K562 (cell line): ENCODE measurements around the gene CDCA7. TPM values are rescaled to one million over a fixed set of nuclear protein-coding genes. Genes with fewer than 3 reads are reported as not detected.

Experiments used
- BCOR ChIP-seq: fragments of 450-650 bp; IDR thresholded peaks from 2 replicates; pipeline ENCODE4 v1.6.1; 2016
- BRCA1 ChIP-seq, 2 experiments: fragments of 450-650 bp in 1 of 2; sonication (generic) in 1 of 2; formaldehyde crosslinking in 1 of 2; IDR thresholded peaks; 2 replicates each; pipeline versions ENCODE4 v1.5.0 to v1.6.1; 2017 to 2020; ENCODE audit warnings: mild to moderate bottlenecking in 1 of 2, missing genetic modification reagents in 1 of 2
- HDAC2 ChIP-seq: fragments of 450-650 bp; IDR thresholded peaks from 2 replicates; pipeline ENCODE4 v1.6.1; 2016; ENCODE audit warnings: mild to moderate bottlenecking
- KLF13 ChIP-seq: fragments of 450-650 bp; IDR thresholded peaks from 2 replicates; pipeline ENCODE4 v1.6.1; 2016; ENCODE audit warnings: missing genetic modification characterization, low read depth, mild to moderate bottlenecking, missing compliant biosample characterization, moderate library complexity, borderline replicate concordance
- KLF6 ChIP-seq: fragments of 250-450 bp; sonication (Bioruptor Pico); IDR thresholded peaks from 2 replicates; pipeline ENCODE4 v1.4.0; 2020; ENCODE audit warnings: mild to moderate bottlenecking, moderate library complexity, borderline replicate concordance
- MXI1 ChIP-seq: IDR thresholded peaks from 2 replicates; pipeline ENCODE4 v1.6.1; 2011; ENCODE audit warnings: low read depth, mild to moderate bottlenecking, improper control_type of control experiment, low read length
- SMARCA5 ChIP-seq: fragments of 450-650 bp; IDR thresholded peaks from 2 replicates; pipeline ENCODE4 v1.6.1; 2016
- ZNF707 ChIP-seq: fragments of 250-450 bp; sonication (Bioruptor Pico); conservative IDR thresholded peaks from 2 replicates; pipeline ENCODE4 v1.8.0; 2022; ENCODE audit warnings: inconsistent platforms, mild to moderate bottlenecking, moderate library complexity
- polyA plus RNA-seq, 8 experiments: library from polyadenylated mRNA; depleted of rRNA in 4 of 8; stranded (reverse) in 5 of 8; unstranded in 3 of 8; fragments of >200 nt; fragmentation: Nextera tagmentation in 2 of 8; fragmentation: Illumina TruSeq in 1 of 8; extraction: Ambion mirVana in 2 of 8; extraction: Trizol in 1 of 8; gene quantifications; 2 replicates each; pipeline versions ENCODE4 v1.2.1 to v1.2.3, GENCODE V29; 2011 to 2014; ENCODE audit warnings: inconsistent platforms in 1 of 8, missing spikeins in 1 of 8
- total RNA-seq, 7 experiments: library from RNA; depleted of rRNA in 6 of 7; stranded (reverse); fragments of >200 nt in 6 of 7; fragmentation: Illumina TruSeq in 2 of 7; extraction: Trizol in 2 of 7; gene quantifications; 2 replicates each; pipeline versions ENCODE4 v1.2.1 to v1.2.3, GENCODE V29; 2011 to 2021; ENCODE audit warnings: low replicate concordance in 1 of 7
- TF ChIP-seq, protein P1 (sequence below), 2 experiments: fragments of 450-650 bp in 1 of 2; sonication (generic) in 1 of 2; formaldehyde crosslinking in 1 of 2; IDR thresholded peaks; 2 replicates each; pipeline versions ENCODE4 v1.7.1 to v1.9.0; 2016 to 2022; ENCODE audit warnings: inconsistent platforms in 1 of 2, mild to moderate bottlenecking in 1 of 2, missing genetic modification reagents in 1 of 2
- TF ChIP-seq, protein P2 (sequence below): fragments of 200-800 bp; sonication (Bioruptor generic); IDR thresholded peaks from 2 replicates; pipeline ENCODE4 v1.6.1; 2017; ENCODE audit warnings: missing genetic modification characterization, missing compliant biosample characterization
- TF ChIP-seq, protein P3 (sequence below), 2 experiments: fragments of 450-650 bp; conservative IDR thresholded peaks; 2 replicates each; pipeline ENCODE4 v1.6.1; 2017; ENCODE audit warnings: mild to moderate bottlenecking in 2 of 2, moderate library complexity in 2 of 2
- TF ChIP-seq, protein P4 (sequence below): IDR thresholded peaks from 2 replicates; pipeline ENCODE4 v1.6.1; 2016; ENCODE audit warnings: missing genetic modification characterization, missing compliant biosample characterization

CDCA7 gene
- total and polyA plus RNA-seq, 9 of the 15 experiments (the other 6 are each of a cell fraction or from before 2014, with no cell fraction given), result 28.5 to 122 (median 51.0) TPM

DNA sequence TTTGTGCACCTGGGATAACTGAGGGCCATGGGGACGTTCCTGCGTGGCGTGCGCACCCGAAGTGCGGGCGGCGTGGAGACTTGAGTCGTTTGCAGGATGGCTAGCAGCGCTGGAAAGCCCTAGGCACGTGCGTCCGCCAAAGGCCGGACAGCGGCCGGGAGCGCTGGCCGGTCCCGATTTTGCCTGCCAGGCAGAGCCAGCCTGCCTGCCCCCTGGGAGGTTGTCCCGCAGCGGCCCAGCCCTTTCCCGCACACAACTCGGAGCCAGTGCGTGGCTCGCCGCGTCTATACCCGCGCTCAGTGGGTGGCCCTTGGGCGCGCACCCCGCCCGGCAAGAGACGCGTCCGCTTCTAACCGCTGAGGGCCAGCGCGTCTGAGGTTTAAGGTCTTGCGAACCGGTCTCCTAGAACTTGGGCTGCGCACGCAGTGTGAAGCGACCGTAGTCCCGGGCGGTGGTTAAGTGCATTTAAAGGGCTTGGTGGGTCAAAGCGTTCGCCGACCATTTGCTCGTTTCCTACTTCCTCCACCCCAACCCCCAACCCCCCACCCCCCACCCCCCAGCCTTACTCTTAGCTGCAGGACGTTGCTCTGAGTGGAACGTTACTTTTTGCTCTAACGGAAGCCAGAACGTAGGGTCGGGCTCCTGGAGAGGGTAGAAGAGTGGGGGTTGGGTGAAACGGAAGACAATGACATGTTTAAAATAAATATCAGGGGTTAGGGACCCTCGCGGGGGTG is 627 bp downstream of the CDCA7 start (continued):
- TF ChIP-seq, protein P1, sequence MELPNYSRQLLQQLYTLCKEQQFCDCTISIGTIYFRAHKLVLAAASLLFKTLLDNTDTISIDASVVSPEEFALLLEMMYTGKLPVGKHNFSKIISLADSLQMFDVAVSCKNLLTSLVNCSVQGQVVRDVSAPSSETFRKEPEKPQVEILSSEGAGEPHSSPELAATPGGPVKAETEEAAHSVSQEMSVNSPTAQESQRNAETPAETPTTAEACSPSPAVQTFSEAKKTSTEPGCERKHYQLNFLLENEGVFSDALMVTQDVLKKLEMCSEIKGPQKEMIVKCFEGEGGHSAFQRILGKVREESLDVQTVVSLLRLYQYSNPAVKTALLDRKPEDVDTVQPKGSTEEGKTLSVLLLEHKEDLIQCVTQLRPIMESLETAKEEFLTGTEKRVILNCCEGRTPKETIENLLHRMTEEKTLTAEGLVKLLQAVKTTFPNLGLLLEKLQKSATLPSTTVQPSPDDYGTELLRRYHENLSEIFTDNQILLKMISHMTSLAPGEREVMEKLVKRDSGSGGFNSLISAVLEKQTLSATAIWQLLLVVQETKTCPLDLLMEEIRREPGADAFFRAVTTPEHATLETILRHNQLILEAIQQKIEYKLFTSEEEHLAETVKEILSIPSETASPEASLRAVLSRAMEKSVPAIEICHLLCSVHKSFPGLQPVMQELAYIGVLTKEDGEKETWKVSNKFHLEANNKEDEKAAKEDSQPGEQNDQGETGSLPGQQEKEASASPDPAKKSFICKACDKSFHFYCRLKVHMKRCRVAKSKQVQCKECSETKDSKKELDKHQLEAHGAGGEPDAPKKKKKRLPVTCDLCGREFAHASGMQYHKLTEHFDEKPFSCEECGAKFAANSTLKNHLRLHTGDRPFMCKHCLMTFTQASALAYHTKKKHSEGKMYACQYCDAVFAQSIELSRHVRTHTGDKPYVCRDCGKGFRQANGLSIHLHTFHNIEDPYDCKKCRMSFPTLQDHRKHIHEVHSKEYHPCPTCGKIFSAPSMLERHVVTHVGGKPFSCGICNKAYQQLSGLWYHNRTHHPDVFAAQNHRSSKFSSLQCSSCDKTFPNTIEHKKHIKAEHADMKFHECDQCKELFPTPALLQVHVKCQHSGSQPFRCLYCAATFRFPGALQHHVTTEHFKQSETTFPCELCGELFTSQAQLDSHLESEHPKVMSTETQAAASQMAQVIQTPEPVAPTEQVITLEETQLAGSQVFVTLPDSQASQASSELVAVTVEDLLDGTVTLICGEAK (IDR thresholded peaks at IDR 0.05), result no peak
- TF ChIP-seq, protein P1 (CRISPR knock-in tag; IDR thresholded peaks at IDR 0.05), result no peak
- TF ChIP-seq, protein P2, sequence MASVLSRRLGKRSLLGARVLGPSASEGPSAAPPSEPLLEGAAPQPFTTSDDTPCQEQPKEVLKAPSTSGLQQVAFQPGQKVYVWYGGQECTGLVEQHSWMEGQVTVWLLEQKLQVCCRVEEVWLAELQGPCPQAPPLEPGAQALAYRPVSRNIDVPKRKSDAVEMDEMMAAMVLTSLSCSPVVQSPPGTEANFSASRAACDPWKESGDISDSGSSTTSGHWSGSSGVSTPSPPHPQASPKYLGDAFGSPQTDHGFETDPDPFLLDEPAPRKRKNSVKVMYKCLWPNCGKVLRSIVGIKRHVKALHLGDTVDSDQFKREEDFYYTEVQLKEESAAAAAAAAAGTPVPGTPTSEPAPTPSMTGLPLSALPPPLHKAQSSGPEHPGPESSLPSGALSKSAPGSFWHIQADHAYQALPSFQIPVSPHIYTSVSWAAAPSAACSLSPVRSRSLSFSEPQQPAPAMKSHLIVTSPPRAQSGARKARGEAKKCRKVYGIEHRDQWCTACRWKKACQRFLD, result no peak; the same call in 1 of the 2 replicates
- TF ChIP-seq BRCA1 (IDR thresholded peaks at IDR 0.05), result no peak
- no peak for TF ChIP-seq BRCA1 (CRISPR knock-in tag; IDR thresholded peaks at IDR 0.05)
- no peak for TF ChIP-seq SMARCA5
- TF ChIP-seq, protein P3, sequence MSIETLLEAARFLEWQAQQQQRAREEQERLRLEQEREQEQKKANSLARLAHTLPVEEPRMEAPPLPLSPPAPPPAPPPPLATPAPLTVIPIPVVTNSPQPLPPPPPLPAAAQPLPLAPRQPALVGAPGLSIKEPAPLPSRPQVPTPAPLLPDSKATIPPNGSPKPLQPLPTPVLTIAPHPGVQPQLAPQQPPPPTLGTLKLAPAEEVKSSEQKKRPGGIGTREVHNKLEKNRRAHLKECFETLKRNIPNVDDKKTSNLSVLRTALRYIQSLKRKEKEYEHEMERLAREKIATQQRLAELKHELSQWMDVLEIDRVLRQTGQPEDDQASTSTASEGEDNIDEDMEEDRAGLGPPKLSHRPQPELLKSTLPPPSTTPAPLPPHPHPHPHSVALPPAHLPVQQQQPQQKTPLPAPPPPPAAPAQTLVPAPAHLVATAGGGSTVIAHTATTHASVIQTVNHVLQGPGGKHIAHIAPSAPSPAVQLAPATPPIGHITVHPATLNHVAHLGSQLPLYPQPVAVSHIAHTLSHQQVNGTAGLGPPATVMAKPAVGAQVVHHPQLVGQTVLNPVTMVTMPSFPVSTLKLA (conservative IDR thresholded peaks at IDR 0.05), result peak; percentile 45 to 80
- no peak for TF ChIP-seq KLF13 (tag)
- TF ChIP-seq HDAC2, result peak; percentile 66
- TF ChIP-seq, protein P4, sequence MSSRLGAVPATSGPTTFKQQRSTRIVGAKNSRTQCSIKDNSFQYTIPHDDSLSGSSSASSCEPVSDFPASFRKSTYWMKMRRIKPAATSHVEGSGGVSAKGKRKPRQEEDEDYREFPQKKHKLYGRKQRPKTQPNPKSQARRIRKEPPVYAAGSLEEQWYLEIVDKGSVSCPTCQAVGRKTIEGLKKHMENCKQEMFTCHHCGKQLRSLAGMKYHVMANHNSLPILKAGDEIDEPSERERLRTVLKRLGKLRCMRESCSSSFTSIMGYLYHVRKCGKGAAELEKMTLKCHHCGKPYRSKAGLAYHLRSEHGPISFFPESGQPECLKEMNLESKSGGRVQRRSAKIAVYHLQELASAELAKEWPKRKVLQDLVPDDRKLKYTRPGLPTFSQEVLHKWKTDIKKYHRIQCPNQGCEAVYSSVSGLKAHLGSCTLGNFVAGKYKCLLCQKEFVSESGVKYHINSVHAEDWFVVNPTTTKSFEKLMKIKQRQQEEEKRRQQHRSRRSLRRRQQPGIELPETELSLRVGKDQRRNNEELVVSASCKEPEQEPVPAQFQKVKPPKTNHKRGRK, result no peak
- TF ChIP-seq KLF6 (CRISPR knock-in tag), result no peak
- no peak for TF ChIP-seq ZNF707
- TF ChIP-seq MXI1, result no peak
- TF ChIP-seq BCOR, result peak; percentile 69
